Tibial nerve (tissue), 4 donors: ENCODE results near the gene FGR. TPM values are rescaled to one million over a fixed set of nuclear protein-coding genes. Genes with fewer than 3 reads are reported as not detected.

Experiments
- DNase-seq, 2 donors: peaks; one replicate each; pipeline ENCODE4 v3.0.0-alpha.2; 2019; ENCODE audit warnings: low spot score in 2 of 2
- H3K27ac ChIP-seq, 4 donors: fragments of 200-600 bp; sonication (generic) in 3 of 4; one replicate each; pipeline ENCODE4 v1.5.1; 2017 to 2019; ENCODE audit warnings: mild to moderate bottlenecking in 1 of 4
- H3K27me3 ChIP-seq, 2 donors: fragments of 200-600 bp; sonication (generic) in 1 of 2; one replicate each; pipeline versions ENCODE4 v1.5.1 to v1.6.0; 2017 to 2019
- H3K36me3 ChIP-seq, 3 donors: fragments of 200-600 bp; sonication (generic); one replicate each; pipeline ENCODE4 v1.5.1; 2018 to 2019
- H3K4me1 ChIP-seq, 4 donors: fragments of 200-600 bp; sonication (generic) in 3 of 4; one replicate each; pipeline ENCODE4 v1.5.1; 2017 to 2019
- H3K4me3 ChIP-seq, 4 donors: fragments of 200-600 bp; sonication (generic) in 3 of 4; one replicate each; pipeline ENCODE4 v1.5.1; 2017 to 2019; ENCODE audit warnings: mild to moderate bottlenecking in 1 of 4, moderate library complexity in 1 of 4
- H3K9me3 ChIP-seq, 4 donors: fragments of 200-600 bp; sonication (generic) in 3 of 4; one replicate each; pipeline ENCODE4 v1.5.1; 2017 to 2019
- EP300 ChIP-seq, 2 donors: sonication (generic); formaldehyde crosslinking; IDR thresholded peaks; one replicate each; pipeline ENCODE4 v1.6.1; 2017; ENCODE audit warnings: antibody characterized with exemption in 2 of 2, mild to moderate bottlenecking in 1 of 2
- POLR2A ChIP-seq, 2 donors: fragments of 450-650 bp; IDR thresholded peaks; one replicate each; pipeline ENCODE4 v1.6.1; 2017; ENCODE audit warnings: antibody characterized with exemption in 2 of 2, mild to moderate bottlenecking in 2 of 2, moderate library complexity in 2 of 2
- WGBS, 2 donors: methylation state at CpG; one replicate each; pipeline ENCODE4 v1.1.5; 2018; 5-methylcytosine and 5-hydroxymethylcytosine counted together
- total RNA-seq, 4 donors: library from RNA; depleted of rRNA; stranded (reverse); fragments of >200 nt; gene quantifications; one replicate each; pipeline ENCODE4 v1.1.0, GENCODE V29; 2016
- TF ChIP-seq, protein P1 (sequence below), 5 experiments: fragments of 200-600 bp in 3 of 5; fragments of 450-650 bp in 2 of 5; sonication (generic) in 3 of 5; IDR thresholded peaks; one replicate each; pipeline ENCODE4 v1.5.1; 2016 to 2019; ENCODE audit warnings: antibody characterized with exemption in 5 of 5, mild to moderate bottlenecking in 3 of 5, moderate library complexity in 2 of 5

Gene FGR
- total RNA-seq, 4 donors from 2014 or later = 18.4 to 63.9 (median 22.6) TPM

DNA sequence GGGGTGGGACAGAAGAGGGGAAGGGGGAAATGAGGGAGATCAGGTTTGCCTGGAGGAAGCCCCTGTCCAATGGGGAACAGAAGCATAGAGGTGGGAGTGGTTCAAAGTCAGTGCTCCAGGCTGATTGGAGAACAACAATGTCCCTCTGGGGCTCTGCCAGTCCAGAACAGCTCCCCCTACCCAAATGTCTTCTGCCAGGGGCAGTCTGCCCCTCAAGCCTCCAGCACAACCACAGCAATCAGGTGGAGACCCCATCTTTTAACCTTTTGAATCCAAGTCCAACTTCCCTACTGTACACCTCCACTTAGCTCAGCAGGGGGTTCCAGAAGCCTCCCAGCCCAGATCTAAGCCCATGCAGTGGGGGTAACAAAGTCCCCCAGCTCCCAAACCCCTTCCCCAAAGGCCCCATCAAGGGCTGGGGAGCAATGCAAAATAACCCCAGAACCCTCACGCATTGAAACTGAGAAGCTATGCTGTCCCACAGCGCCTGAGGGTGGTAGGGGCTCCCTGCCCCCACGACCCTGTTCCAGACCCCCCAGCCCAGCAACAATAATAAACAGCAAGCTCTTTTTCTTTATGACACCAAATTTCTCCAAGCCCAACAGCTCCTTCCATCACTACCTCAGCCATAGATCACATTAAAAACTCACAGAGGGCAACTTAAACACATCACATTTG is 34.3 kb downstream of the FGR start:
- Histone ChIP-seq H3K4me1 (peaks cover 6 to 82% (median 69%) of the 10 kb centered on the region in 4 donors), H3K9me3 (no peaks in the 10 kb centered on the region), H3K36me3 (peaks cover 0 to 6% (median 0%) of the 10 kb centered on the region in 3 donors), H3K27me3 (no peaks in the 10 kb centered on the region), H3K27ac (peak overlapping the region; percentile 93 to 99 (median 97)), H3K4me3 (peak overlapping the region in 1 of 4 donors; percentile 97)
- WGBS, 2 donors = 28 to 32% methylated on average over 3 of the region's 3 CpGs
- TF ChIP-seq POLR2A (IDR thresholded peaks at IDR 0.05) (no peak), EP300 (IDR thresholded peaks at IDR 0.05) (no peak)
- TF ChIP-seq, protein P1, sequence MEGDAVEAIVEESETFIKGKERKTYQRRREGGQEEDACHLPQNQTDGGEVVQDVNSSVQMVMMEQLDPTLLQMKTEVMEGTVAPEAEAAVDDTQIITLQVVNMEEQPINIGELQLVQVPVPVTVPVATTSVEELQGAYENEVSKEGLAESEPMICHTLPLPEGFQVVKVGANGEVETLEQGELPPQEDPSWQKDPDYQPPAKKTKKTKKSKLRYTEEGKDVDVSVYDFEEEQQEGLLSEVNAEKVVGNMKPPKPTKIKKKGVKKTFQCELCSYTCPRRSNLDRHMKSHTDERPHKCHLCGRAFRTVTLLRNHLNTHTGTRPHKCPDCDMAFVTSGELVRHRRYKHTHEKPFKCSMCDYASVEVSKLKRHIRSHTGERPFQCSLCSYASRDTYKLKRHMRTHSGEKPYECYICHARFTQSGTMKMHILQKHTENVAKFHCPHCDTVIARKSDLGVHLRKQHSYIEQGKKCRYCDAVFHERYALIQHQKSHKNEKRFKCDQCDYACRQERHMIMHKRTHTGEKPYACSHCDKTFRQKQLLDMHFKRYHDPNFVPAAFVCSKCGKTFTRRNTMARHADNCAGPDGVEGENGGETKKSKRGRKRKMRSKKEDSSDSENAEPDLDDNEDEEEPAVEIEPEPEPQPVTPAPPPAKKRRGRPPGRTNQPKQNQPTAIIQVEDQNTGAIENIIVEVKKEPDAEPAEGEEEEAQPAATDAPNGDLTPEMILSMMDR (IDR thresholded peaks at IDR 0.05) = no peak
- DNase-seq = no peak

DNA sequence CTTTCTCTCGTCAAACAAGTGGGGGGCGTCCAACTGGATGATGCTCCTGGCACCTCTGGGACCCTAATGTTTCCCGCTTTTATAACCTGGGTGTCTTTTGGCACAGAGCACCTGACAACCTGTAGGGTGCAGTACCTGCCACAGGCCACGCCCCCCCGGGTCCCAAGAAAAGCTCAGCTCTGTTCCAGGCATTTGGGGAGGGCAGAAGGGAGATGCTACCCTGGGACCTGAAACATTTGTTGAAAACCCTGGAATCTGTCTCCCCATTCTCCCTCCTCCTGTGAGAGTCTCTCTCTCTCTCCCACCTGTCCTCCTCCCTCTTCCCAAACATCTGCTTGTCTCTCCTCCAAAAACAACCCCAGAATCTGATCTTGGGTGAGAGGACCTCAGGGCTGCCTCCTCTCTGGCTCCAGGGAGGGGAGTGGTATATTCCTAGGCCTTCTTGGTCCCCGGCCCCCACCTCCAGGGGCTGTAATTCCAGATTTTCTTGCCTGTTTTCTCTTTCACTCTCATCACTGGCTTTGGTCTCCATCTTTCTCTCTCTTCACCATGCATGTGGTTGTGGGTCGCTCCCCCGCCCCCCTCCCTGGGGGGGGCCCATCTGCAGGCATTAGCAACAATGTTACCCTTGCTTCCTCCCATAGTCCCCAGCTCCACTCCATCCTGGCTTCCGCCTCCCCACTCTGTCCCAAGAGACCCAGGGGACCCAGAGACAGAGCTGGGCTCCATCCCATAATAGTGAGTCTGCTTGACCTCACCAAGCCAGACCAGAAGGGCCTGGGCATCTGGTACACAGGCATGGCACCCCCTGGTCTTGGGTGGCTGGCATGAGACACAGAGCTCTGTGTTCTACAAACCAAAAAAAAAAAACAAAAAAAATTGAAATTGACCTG is 35.1 kb downstream of the FGR start:
- Histone ChIP-seq H3K9me3 (no peaks in the 10 kb centered on the region), H3K36me3 (peaks cover 0 to 6% (median 0%) of the 10 kb centered on the region in 3 donors), H3K27me3 (no peaks in the 10 kb centered on the region), H3K27ac (peak overlapping the region; percentile 52 to 99 (median 96)), H3K4me1 (peaks cover 6 to 85% (median 75%) of the 10 kb centered on the region in 4 donors), H3K4me3 (no peak overlapping the region)
- DNase-seq = no peak
- TF ChIP-seq EP300 (IDR thresholded peaks at IDR 0.05) (no peak), POLR2A (IDR thresholded peaks at IDR 0.05) (no peak)
- TF ChIP-seq, protein P1 (IDR thresholded peaks at IDR 0.05) = no peak
- 31 to 36% methylated on average over 9 of the region's 9 CpGs for WGBS, 2 donors

DNA sequence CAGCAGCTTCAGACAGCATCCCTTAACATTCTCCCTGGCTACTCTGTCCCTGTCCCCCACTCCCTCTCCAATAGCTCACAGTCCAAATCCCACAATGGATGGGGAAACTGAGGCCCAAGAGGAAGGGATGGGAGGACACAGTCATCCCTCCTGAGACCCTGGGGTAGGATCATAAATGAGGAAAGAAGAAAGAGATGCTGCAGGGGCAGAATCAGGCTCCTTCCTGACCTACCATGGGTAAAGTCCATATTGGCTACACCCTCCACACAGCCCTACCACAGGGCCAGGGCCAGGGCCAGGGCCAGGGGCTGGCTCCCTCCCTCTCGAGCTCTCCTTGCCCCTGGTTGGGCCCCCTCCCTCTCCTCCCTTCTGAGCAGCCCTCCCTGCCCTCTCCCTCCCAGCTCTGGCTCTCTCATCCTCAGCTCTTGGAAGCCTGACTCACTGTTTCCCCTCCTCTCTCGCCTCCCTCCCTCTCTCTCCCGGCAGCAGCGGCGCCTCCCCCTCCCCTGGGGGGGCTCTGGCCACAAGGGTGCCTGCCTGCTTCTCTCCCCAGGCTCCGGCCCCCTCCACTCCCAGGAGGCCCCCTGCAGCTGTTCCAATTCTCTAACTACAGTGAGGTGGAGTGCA is 36.0 kb downstream of the FGR start:
- Histone ChIP-seq H3K4me3 (no peak overlapping the region), H3K4me1 (peaks cover 6 to 87% (median 81%) of the 10 kb centered on the region in 4 donors), H3K27me3 (no peaks in the 10 kb centered on the region), H3K27ac (peak overlapping the region; percentile 52 to 99 (median 96)), H3K9me3 (no peaks in the 10 kb centered on the region), H3K36me3 (peaks cover 0 to 6% (median 0%) of the 10 kb centered on the region in 3 donors)
- no peak for DNase-seq
- 0 to 2% methylated on average over 5 to 6 of the region's 6 CpGs for WGBS, 2 donors
- TF ChIP-seq POLR2A (IDR thresholded peaks at IDR 0.05) = no peak
- TF ChIP-seq EP300 (IDR thresholded peaks at IDR 0.05) = peak in 1 of 2 donors; percentile 58
- TF ChIP-seq, protein P1 (IDR thresholded peaks at IDR 0.05) = no peak

DNA sequence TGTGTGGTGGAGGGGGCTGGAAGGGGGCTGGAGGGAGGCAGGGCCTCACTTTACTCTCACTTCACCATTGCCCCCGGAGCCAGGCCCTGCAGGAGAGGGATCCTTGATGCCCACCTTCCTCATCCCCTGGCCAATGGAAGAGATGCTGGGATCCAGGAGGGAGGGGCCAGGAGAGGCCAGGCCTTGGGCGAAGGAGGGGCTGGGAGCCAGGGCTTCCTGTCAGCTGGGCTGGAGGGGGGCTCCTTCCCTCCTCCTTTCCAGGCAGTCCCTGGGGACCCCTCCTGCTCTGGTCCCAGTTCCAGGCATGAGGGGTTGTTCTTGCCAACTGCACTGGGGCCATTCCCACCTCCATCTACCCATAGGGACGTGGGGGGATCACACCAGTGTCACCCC is 36.7 kb downstream of the FGR start:
- WGBS, 2 donors = 9 to 19% methylated on average over 3 of the region's 3 CpGs
- DNase-seq = no peak

More for the DNA sequence above, 36.7 kb downstream of the FGR start:
- peak overlapping the region; percentile 52 to 99 (median 96) for H3K27ac ChIP-seq
- H3K27me3 ChIP-seq = no peaks in the 10 kb centered on the region
- peaks cover 0 to 6% (median 0%) of the 10 kb centered on the region in 3 donors for H3K36me3 ChIP-seq
- H3K4me1 ChIP-seq = peaks cover 6 to 94% (median 89%) of the 10 kb centered on the region in 4 donors
- no peak overlapping the region for H3K4me3 ChIP-seq
- TF ChIP-seq POLR2A (IDR thresholded peaks at IDR 0.05) (no peak), EP300 (IDR thresholded peaks at IDR 0.05) (no peak)
- TF ChIP-seq, protein P1 (IDR thresholded peaks at IDR 0.05) = no peak
- no peaks in the 10 kb centered on the region for H3K9me3 ChIP-seq
